CD4-positive, alpha-beta T cell treated with Interleukin-1 beta for 1 hour (primary cell): ENCODE data around the gene COPZ2.
"Not testable (repeated sequence)": the region's sequence is repeated elsewhere in the genome, so short reads cannot be mapped to it uniquely, and the experiment has no call there.

ENCODE experiments used
- DNase-seq, 2 donors: peaks; one replicate each; pipeline ENCODE4 v3.0.0-alpha.2; 2020 to 2022

Gene COPZ2

GRCh38 chr17:48055531-48056245 lies 18.1 kb upstream of the COPZ2 start:
- peak in 1 of 2 donors; percentile 14 for DNase-seq

DNA sequence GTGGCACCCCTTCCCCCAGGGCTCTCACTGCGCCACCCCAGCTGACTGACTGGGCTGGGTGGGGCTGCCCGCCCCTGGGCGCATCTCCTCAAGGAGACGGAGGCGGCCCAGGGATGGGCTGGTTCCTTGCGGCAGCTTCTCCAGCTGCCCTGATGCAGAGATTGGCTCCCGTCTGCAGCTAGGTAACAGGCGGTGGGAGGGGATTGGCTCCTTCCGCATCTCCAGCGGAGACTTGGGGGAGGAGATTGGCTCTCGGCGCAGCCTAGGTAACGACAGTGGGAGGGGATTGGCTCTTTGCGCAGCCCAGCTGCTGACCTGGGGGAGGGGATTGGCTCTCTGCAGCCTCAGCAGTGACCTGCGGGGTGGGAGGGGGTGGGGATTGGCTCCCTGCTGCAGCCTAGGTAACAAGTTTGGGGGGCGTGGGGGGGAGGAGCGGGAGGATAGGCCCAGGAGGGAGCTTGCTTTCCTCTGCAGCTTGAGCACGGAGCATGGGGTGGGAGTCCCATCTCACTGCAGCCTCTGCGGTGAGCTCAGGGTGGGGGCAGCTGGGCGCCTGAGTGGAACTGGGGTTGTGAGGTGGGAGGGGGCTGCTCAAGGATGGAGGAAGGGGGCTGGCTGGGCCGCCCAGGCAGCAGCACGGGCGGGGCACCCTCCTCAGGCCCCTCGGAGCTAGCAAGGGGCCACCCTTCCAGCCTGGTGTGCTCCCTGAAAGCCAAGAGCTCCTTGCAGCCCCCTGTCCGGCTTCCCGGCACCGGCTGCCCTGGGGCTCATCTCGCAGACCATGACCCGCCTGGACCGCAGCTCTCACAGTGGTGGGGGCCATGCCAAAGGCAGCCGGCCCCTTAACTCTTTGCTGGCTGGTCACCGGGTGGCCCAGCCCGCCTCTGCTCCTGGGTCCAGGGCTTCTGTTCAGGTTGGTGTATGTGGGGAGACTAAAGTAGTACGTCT lies 16.9 kb upstream of the COPZ2 start:
- DNase-seq: no peak

DNA sequence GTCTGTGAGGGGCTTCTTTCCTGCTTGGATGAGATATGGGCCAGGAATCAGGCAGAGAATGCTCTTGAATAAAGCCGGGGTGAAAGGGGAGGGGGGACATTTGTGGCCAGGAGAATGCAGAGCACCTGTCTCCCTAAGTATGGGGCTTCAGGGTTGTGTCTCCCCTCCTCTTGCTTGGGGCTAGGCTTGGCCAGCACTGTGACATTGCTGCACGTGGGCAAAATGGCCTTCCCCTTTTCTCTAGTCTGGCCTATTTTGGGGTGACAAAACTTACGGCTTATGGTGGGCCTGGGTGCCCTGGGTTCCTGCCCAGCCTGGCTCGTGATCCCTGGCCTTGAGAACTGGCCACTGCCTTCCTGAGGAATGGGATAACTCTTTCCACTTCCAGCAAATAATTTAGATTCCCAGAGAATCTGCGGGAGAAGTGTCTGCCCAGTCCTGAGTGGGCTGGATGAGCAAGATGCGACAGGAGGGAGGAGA lies 16.2 kb upstream of the COPZ2 start:
- DNase-seq: no peak

DNA sequence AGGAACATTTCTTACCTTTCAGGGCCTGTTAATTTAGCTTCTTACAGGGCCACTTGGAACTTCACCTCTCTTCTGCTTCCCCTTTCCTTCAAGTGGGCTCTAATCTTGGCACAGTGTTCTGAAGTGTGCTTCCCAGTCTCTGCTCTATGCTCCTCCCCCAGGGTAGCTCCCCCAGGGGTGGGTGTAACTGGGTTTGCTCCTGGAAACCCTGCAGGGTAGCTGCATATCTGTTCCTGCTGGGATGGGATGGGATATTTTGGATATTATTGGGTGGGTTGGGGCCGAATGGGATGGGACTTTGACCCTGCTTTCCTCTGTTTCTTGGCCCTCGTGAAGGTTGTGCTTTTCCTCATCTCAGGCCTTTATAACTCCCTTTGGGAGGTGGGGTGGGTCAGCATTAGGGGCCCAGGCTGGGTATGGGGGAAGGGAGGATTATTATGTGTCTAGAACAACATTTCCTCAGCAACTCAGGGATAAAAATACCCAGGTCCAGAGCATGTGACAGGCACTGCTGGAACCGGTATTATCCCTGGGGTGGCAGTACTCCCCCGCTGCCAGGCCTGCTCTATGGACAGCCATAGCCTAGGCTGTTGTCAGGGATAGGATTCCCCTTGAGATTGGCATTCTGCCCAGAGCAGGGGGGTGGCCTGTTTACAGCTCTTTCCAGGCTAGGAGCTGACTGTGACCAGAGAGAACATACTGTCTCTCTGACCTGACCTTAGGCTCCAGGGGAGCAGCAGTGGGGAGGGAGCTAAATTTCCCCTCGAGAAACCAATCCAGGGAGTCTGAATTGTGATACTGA lies 15.6 kb upstream of the COPZ2 start:
- DNase-seq: no peak

DNA sequence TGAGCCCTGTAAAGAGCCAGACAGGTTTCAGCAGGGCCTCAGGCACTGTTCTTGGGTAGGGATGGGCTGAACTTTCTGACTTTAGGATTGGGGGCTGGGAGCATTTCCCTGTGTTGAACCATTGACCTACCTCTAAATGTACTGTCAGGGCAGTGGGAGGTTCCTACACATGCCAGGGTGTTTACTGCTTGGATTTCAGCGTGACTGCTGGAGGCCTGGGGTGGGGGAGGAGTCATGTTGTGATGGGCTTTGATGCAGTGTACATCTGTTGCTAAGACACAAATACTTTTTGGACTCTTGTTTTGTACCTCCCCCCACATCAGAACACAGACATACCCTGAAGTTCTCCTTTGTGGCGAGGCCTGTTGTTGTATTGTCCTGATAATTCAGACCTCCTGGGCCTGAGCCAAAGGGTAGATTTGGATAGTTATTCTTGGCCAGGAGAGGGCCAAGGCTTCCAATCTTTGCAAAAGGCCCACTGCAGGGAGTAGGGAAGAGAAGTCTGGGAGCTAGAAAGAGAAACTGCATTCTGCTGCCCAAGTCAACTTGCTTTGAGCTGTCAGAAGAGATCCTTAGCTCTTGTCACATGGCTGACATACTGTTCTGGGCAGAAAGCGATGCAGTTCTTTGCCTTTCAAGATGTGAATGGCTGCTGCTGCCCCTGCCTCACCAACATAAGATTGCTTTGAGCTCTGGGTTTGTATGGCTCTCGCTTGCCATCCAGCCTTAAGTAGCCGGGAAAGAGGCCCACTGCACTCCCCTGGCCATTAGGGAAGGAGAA lies 14.3 kb upstream of the COPZ2 start:
- DNase-seq: peak in 1 of 2 donors; percentile 28

DNA sequence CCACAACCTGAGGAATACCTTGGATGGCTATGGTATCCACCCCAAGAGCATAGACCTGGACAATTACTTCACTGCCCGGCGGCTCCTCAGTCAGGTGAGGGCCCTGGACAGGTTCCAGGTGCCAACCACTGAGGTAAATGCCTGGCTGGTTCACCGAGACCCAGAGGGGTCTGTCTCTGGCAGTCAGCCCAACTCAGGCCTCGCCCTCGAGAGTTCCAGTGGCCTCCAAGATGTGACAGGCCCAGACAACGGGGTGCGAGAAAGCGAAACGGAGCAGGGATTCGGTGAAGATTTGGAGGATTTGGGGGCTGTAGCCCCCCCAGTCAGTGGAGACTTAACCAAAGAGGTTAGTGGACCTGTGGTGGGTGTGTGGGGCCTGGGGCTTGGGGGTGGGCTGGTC lies 13.7 kb upstream of the COPZ2 start:
- no peak for DNase-seq

GRCh38 chr17:48048384-48049126 lies 11.0 kb upstream of the COPZ2 start:
- DNase-seq: peak; percentile 43 to 48

- peak; percentile 98 for DNase-seq
These were observed 10.3 kb upstream of the COPZ2 start, which contains the start of gene NFE2L1 for GRCh38 chr17:48047741-48048383. Gene NFE2L1 (plus strand): TSS chr17:48048359. CDS start chr17:48051119, 2,760 bp downstream.

DNA sequence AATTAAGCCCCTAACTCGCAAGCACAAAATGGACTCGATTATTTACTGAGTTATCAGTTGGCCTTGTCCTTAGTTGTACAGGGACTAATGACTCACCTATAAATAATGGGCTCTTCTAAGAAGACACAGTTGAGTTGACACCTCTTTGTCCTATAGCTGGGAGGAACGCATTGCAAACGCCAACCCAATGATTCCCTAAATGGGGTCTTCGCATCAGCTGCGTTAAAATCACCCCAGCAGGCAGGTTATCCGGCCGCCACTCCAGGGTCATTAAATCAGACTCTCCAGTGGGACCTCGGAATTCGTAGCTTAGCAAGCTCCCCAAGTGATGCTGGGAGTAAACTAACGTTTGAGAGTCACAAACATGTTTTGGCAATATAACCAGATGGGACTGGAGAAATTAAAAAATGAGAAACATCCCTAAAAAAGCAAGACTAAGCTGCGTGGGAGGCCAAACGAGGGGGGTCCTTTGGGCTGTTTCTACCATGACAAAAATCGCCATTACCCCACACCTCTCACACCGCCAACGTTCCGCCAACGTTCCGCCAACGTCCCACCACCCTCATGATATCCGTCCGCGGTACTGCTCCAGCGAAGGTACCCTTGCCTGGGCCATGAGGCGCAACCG lies 9.6 kb upstream of the COPZ2 start:
- no peak for DNase-seq

- DNase-seq: no peak
These were observed 8.7 kb upstream of the COPZ2 start for GRCh38 chr17:48046296-48046695.

DNA sequence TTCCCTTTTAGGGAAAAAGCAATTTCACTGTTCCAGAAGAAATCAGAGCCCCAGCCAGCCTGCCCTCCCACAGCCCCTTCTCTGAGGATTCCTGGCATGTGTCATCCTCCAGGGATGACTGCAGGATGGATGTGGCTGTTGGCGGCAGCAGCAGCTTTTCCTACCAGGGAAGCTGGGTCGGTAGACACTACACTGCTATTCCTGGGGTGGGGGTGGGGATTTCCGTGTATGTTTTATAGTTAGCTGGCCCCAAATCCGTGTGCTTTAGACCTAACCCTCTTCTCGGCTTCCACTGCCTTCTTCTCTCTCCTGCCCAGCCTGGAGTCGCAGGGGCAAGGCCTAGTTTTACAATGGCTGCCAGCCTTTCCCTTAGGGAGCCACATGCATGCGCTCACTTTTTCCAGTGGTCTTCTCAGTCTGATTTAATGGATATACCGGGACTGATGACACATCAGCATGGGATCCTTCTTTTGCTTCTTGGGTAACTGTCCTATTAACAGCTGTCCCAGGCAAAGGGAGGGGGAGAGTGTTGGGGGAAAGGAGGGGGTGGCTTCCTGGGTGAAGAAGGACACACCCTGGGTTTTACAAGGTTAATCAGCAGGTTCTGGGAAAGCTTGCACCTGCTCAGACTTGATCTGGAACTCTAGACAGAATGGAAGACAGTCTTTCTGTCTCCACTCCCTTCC lies 7.9 kb upstream of the COPZ2 start:
- DNase-seq: no peak

- DNase-seq: no peak
These were observed 7.3 kb upstream of the COPZ2 start for GRCh38 chr17:48044851-48045250.

GRCh38 chr17:48043176-48043575 lies 5.6 kb upstream of the COPZ2 start:
- no peak for DNase-seq

DNA sequence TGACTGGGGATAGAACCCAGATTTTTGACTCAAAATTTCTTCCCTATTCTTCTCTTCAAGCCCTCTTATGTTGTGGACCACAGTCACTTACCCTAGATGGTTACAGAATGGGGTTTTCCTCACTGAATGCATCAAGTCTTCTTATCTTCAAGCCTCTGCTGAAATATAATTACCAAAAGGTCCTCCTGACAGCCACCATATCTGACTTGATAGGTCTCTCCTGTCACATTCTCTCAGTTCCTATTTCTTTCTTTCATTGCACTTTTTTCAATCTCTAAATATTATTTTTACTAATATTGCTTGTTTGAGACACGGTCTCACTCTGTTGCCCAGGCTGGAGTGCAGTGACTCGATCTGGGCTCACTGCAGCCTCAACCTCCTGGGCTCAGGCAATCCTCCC lies 1.1 kb upstream of the COPZ2 start:
- no peak for DNase-seq

GRCh38 chr17:48037838-48038323 lies 284 bp upstream of the COPZ2 start:
- DNase-seq: no peak

GRCh38 chr17:48036693-48037035 lies 933 bp downstream of the COPZ2 start:
- DNase-seq: no peak

GRCh38 chr17:48034734-48035133 lies 2.9 kb downstream of the COPZ2 start:
- not testable (repeated sequence) for DNase-seq

DNA sequence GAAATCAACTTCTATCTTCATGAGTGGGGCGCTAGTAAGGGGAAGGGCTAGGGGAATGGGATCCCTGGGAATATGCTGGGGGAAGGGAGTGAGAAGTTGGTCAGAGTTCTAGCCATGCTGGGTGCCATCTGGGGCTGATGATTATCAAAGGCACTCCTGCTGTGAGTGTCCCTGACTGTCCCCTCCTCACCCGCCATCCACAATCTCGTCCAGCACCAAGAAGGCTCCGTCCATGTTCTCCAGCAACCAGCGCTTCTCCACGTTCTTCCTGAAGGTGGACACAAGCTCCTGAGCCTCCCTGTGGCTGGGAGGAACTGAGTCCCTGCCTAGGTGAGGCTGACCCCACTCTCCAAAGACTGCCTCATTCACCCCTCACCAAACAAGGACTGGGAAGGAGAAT lies 5.6 kb downstream of the COPZ2 start:
- no peak for DNase-seq

GRCh38 chr17:48030531-48030930 lies 7.1 kb downstream of the COPZ2 start:
- DNase-seq: no peak

- no peak for DNase-seq
These were observed 8.9 kb downstream of the COPZ2 start for GRCh38 chr17:48028736-48029135.
